GM04504 (cell line): ENCODE data around the gene TRAPPC1.

Experiments used
- DNase-seq: peaks from one replicate; pipeline ENCODE4 v3.0.0-alpha.2; 2012; ENCODE audit warnings: low read depth

TRAPPC1 gene

GRCh38 chr17:7897773-7898172, 34.0 kb downstream of the TRAPPC1 start:
- no peak for DNase-seq

GRCh38 chr17:7897090-7897489, 34.7 kb downstream of the TRAPPC1 start:
- DNase-seq = no peak

- DNase-seq = no peak
These were observed 36.9 kb downstream of the TRAPPC1 start for GRCh38 chr17:7894866-7895265.

- no peak for DNase-seq
These were observed 37.5 kb downstream of the TRAPPC1 start for GRCh38 chr17:7894226-7894625.

GRCh38 chr17:7893187-7893880, 38.4 kb downstream of the TRAPPC1 start:
- DNase-seq = no peak

GRCh38 chr17:7889166-7889955, 42.4 kb downstream of the TRAPPC1 start:
- peak; percentile 91 for DNase-seq

- no peak for DNase-seq
These were observed 43.4 kb downstream of the TRAPPC1 start, which contains the start of gene CHD3 for GRCh38 chr17:7888184-7888920. TSS of gene CHD3 (plus strand) at chr17:7888789. CDS start at chr17:7889001, 212 bp downstream.

GRCh38 chr17:7887482-7888183, 44.1 kb downstream of the TRAPPC1 start:
- DNase-seq = peak; percentile 86

GRCh38 chr17:7887038-7887481, 44.7 kb downstream of the TRAPPC1 start:
- no peak for DNase-seq

- no peak for DNase-seq
These were observed 45.3 kb downstream of the TRAPPC1 start for GRCh38 chr17:7886227-7887037.

- DNase-seq = no peak
These were observed 46.1 kb downstream of the TRAPPC1 start for GRCh38 chr17:7885367-7886226.

GRCh38 chr17:7884581-7885366, 47.0 kb downstream of the TRAPPC1 start:
- no peak for DNase-seq

GRCh38 chr17:7883781-7884386, 47.9 kb downstream of the TRAPPC1 start:
- no peak for DNase-seq

GRCh38 chr17:7882629-7883028, 49.1 kb downstream of the TRAPPC1 start:
- no peak for DNase-seq

- no peak for DNase-seq
These were observed 49.7 kb downstream of the TRAPPC1 start for GRCh38 chr17:7882068-7882467.

- DNase-seq = no peak
These were observed 50.3 kb downstream of the TRAPPC1 start for GRCh38 chr17:7881276-7882054.
